ENCODE measurements around the gene CSNK1D. TPM values are rescaled to one million over a fixed set of nuclear protein-coding genes. Genes with fewer than 3 reads are reported as not detected.

CSNK1D gene
- total and polyA plus RNA-seq, 2 experiments from 2014 or later, result 55.3 to 66.4 TPM

DNA sequence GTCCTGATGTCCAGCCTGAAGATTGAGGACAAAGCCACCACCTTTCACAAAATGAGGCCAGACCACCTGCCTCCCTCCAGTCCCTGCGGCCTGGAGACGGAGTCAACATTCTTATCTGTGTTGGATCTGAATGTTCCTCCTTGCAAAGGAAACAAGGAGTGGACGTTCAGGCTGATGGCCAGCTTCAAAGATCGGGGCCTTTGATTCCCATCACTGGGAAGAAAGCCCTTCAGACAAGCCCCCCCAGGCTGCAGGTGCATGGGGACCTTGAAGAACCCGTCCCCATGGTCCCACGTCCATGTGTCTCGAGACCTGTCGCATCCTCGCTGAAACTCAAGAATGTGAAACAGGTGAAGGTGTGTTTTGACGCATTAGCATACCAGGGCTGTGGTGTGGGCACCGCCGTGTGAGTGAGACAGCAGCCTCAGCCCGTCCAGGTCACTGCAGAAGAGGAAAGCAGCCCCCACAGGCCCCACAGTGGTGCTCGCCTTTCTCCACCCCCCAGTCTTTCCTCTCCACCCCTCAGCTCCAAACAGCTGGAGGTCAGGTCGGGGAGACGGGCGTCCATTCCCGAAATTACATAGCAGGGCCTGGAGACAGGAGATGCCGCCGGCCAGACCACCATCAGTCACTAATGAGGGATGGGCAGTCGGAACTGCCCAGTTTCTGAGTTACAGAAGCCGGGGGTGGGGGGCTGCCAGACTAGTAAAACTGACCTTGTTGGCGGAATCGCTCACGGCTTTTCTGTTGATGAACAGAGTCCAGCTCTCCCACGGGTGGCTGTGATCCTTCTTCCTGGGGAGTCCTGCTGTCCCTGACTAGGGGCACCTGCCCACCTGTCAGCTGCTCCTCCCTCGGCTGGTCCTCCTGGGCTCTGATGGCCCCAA is 877 bp upstream of the CSNK1D start:
- H3K4me3 Mint-ChIP-seq, result peak overlapping the region; percentile 95
- Histone ChIP-seq H3K9me2 (ENCODE audit: insufficient read depth) (no peaks in the 10 kb centered on the region), H3K27ac (ENCODE audit: low read depth) (no peak overlapping the region), H3K27me3 (ENCODE audit: insufficient read depth) (no peaks in the 10 kb centered on the region), H3F3A (replicated peaks; ENCODE audit: low read depth) (0 out of 2 replicates have a peak, but pooled peaks cover 11% of the 10 kb centered on the region), H3K4me3 (peak overlapping the region; percentile 76), H3K4me1 (ENCODE audit: insufficient read depth) (peaks cover 13% of the 10 kb centered on the region), H3K4me2 (peak overlapping the region; percentile 87), H4K20me1 (replicated peaks; ENCODE audit: insufficient read depth) (peaks cover 34% of the 10 kb centered on the region), H3K36me3 (ENCODE audit: insufficient read depth) (no peaks in the 10 kb centered on the region), H2AFZ (peak overlapping the region; percentile 93), H3K79me2 (replicated peaks; ENCODE audit: insufficient read depth) (peaks cover 33% of the 10 kb centered on the region)
- no peak overlapping the region for H3K27ac Mint-ChIP-seq
- peaks cover 32% of the 10 kb centered on the region for H3K36me3 Mint-ChIP-seq (ENCODE audit: low read depth)
- no peaks in the 10 kb centered on the region; the same call in 2 of the 3 replicates for H3K9me3 Mint-ChIP-seq
- peaks cover 18% of the 10 kb centered on the region for H3K27me3 Mint-ChIP-seq (ENCODE audit: insufficient read depth, low read depth, poor library complexity)
- ATAC-seq (no peak), DNase-seq (ENCODE audit: low spot score) (no peak)
- H3K4me1 Mint-ChIP-seq, result peaks cover 52% of the 10 kb centered on the region
- TF ChIP-seq POLR2AphosphoS5 (IDR thresholded peaks at IDR 0.05; ENCODE audit: low read depth) (no peak), ETS1 (IDR thresholded peaks at IDR 0.05) (no peak)

DNA sequence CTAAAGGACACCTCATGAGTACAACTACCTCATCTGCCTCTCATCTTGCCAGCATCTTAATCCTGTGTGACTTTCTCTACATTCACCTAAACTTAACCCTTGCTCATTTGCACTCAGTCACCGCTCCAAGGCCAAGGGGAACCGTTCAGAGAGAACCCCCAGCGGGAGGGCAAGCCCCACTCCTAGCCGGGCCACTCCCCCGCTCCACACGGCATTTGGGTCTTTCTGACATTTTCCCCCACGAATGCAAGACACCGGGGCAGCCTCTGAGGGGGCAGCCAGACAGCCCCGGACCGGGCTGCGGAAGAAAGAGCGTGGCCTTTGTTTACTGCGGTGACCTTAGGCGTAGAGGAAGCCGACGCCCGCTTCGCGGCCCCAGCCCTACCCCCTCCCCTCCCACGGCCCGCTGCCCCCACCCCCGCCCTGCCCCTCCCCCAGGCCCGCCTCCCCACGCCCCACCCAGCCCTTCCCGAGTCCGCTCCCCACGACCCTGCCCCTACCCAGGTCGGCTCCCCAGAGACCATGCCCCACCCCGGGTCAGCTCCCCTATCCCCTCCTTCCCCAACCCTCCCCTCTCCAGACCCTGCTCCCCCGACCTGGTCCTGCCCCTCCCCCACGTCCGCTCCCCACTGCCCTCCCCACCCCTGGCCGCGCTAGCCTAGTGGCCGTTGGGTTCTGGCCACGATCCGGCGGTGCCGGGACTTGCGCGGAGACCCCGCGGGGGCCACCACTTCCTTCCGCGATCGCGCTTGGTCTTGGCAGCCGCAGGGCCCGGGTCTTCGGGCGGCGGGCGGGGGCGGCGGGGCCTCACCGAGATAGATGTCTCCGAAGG is 789 bp downstream of the CSNK1D start:
- Mint-ChIP-seq H3K27ac (peak overlapping the region; percentile 91), H3K4me1 (peaks cover 46% of the 10 kb centered on the region), H3K27me3 (ENCODE audit: insufficient read depth, low read depth, poor library complexity) (peaks cover 14% of the 10 kb centered on the region), H3K9me3 (no peaks in the 10 kb centered on the region; the same call in 2 of the 3 replicates), H3K36me3 (ENCODE audit: low read depth) (peaks cover 42% of the 10 kb centered on the region), H3K4me3 (peak overlapping the region; percentile 95)
- peak overlapping the region; percentile 97 for H3K4me2 ChIP-seq
- H3F3A ChIP-seq (replicated peaks; ENCODE audit: low read depth), result 0 out of 2 replicates have a peak, but pooled peaks cover 6% of the 10 kb centered on the region
- peaks cover 47% of the 10 kb centered on the region for H4K20me1 ChIP-seq (replicated peaks; ENCODE audit: insufficient read depth)
- H3K79me2 ChIP-seq (replicated peaks; ENCODE audit: insufficient read depth), result peaks cover 49% of the 10 kb centered on the region
- no peaks in the 10 kb centered on the region for H3K9me2 ChIP-seq (ENCODE audit: insufficient read depth)
- H3K4me1 ChIP-seq (ENCODE audit: insufficient read depth), result peaks cover 9% of the 10 kb centered on the region
- no peaks in the 10 kb centered on the region for H3K27me3 ChIP-seq (ENCODE audit: insufficient read depth)
- peak overlapping the region; percentile 96 for H3K4me3 ChIP-seq
- peak; percentile 48 for DNase-seq (ENCODE audit: low spot score)
- H3K27ac ChIP-seq (ENCODE audit: low read depth), result peak overlapping the region; percentile 95
- no peaks in the 10 kb centered on the region for H3K36me3 ChIP-seq (ENCODE audit: insufficient read depth)
- H2AFZ ChIP-seq, result no peak overlapping the region
- ATAC-seq, result peak; percentile 52
- TF ChIP-seq EZH2phosphoT487 (IDR thresholded peaks at IDR 0.05; ENCODE audit: unreplicated experiment) (no peak), NANOG (IDR thresholded peaks at IDR 0.05; ENCODE audit: borderline replicate concordance) (no peak), EZH2 (IDR thresholded peaks at IDR 0.05; ENCODE audit: low read depth, unreplicated experiment) (no peak), ETS1 (IDR thresholded peaks at IDR 0.05) (no peak), STAT1 (IDR thresholded peaks at IDR 0.05; ENCODE audit: unreplicated experiment) (no peak), POLR2AphosphoS5 (IDR thresholded peaks at IDR 0.05; ENCODE audit: low read depth) (no peak), CTCF (conservative IDR thresholded peaks at IDR 0.05; ENCODE audit: low read depth in 2 of 2) (no peak), ZNF114 (CRISPR knock-in tag; IDR thresholded peaks at IDR 0.05) (no peak)
- TF ChIP-seq, protein P1, sequence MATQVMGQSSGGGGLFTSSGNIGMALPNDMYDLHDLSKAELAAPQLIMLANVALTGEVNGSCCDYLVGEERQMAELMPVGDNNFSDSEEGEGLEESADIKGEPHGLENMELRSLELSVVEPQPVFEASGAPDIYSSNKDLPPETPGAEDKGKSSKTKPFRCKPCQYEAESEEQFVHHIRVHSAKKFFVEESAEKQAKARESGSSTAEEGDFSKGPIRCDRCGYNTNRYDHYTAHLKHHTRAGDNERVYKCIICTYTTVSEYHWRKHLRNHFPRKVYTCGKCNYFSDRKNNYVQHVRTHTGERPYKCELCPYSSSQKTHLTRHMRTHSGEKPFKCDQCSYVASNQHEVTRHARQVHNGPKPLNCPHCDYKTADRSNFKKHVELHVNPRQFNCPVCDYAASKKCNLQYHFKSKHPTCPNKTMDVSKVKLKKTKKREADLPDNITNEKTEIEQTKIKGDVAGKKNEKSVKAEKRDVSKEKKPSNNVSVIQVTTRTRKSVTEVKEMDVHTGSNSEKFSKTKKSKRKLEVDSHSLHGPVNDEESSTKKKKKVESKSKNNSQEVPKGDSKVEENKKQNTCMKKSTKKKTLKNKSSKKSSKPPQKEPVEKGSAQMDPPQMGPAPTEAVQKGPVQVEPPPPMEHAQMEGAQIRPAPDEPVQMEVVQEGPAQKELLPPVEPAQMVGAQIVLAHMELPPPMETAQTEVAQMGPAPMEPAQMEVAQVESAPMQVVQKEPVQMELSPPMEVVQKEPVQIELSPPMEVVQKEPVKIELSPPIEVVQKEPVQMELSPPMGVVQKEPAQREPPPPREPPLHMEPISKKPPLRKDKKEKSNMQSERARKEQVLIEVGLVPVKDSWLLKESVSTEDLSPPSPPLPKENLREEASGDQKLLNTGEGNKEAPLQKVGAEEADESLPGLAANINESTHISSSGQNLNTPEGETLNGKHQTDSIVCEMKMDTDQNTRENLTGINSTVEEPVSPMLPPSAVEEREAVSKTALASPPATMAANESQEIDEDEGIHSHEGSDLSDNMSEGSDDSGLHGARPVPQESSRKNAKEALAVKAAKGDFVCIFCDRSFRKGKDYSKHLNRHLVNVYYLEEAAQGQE (IDR thresholded peaks at IDR 0.05; ENCODE audit: unreplicated experiment), result no peak
